NCI-H2029 treated with DMSO at 0.1 percent for 48 hours (cell line): ENCODE measurements around the gene LDB2.
A peak's percentile ranks its signal among the peaks of the same experiment; 100 is the strongest.
"Not testable (repeated sequence)": the region's sequence is repeated elsewhere in the genome, so short reads cannot be mapped to it uniquely, and the experiment has no call there.

ENCODE experiments used
- DNase-seq: peaks from one replicate; lab custom pipeline; 2025; lab: John Stamatoyannopoulos, UW

The LDB2 gene

DNA sequence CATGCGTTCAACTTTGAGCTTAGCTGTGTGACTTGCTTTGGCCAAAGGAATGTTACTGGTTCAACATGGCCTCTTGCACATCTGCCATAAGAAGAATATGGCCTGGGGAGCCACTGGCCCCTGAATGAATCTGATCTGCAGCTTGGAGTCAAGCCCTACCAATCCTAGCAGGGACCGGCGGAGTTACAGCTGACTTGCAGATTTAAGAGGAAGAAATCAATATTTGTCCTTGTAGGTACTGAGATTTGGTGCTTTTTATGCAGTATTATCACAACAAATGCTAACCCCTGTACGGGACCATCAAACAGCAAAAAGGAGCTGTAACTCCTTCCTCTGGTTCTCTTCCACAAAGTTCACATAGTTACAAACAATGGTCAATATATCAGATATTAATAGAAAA, 252.0 kb downstream of the LDB2 start:
- no peak for DNase-seq

DNA sequence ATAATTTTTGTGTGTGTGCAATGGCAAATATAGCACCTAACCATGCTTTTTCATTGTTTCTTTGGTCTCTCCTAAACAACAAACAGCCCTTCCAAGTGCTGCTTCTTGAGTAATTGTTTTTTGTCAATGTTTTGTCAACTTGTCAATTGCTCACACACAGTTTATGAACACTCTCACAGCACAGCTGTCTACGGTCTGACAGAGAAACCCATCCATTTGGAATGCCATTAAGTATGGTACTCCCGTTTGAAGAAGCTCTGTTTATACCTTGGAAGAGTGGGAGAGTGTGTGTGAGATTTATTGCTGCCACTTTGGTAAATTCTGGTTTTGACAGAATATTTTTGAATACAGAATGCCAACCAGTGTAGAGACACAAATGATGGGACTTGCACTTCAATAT, 254.6 kb downstream of the LDB2 start:
- no peak for DNase-seq

DNA sequence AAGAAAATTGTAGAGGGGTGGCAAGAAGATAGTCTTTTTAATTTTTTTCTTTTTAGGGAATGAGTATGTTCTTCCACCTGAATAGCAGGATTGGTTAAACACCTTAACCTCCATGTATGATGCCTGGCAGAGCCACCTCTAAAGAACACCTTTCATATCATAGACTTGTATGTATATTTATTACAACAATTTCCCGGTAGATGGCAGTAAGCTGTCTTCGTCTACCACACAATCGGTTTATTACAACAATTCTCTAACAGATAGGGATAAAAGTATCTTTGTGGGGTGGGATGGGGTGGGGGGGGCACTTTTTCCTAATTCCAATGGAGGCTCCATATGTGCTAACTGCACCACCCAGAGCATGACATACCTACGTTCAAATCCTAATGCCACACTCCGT, 255.5 kb downstream of the LDB2 start:
- peak; percentile 0 for DNase-seq

DNA sequence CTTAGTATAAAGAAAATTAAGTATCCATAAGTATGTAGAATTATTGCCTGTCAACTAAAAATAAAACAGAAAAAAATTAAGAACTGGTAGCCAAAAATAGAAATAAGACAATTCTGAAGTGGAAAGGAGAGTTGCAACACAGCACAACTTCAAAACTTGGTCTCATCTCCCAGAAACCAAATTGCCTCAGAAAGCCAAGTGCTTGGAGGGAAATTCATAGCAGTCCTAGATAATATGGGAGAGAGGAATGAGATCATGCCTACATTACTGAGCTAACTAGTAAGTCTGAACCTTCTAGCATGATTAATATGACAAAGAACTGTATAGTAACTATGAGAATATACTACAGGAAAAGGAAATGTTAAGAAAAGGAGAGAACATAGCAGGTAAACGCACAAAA, 256.5 kb downstream of the LDB2 start:
- DNase-seq = no peak

DNA sequence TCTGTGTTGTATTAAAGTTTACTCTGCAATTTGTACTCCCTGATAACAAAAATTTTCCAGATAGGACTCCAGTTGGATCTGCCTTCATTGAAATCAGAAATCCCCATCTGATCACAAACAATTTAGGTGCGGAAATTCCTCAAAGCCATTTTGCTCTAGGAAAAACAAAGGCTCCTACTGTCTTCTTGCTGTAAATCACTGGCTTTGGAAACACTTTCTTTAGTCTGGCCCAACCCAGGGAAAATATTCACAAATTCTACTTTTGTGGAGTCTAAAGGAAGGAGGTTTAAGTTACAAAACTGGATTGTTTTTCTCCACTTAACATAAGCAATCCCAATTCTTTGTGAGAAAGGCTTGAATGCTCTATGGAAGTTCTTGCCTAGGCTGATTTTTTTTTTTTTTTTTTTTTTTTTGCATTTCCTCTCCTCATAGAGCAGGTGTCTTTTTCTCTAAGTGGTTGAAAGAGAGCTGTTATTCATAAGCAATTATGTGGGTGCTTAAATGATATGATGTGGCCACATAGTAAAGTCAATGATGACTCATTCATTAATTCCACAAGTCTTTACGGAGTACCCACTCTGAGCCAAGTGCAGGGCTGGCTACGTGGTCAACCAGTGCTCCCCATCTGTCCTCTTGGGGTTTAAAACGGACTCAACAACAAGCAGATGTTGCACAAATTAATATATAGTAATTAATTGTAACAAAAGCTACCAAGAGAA, 261.4 kb downstream of the LDB2 start:
- no peak for DNase-seq

DNA sequence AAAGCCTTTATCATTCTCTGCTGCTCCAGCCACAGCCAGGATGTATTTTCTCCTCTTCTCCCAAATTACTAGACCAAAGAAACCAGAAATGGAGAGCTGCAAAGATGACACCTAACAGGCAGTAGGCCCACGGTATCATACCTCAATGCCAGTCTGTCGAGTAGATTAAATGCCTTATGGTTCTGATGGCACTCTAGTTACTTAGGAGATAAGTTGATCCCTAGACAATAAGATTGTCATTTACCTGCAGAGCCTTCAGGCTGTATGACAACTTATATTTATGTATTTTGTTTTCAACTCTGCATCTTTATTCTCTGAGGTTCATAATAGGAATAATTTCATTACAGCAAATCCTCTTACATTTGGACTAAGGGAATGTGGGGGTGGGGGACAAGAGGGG, 262.1 kb downstream of the LDB2 start:
- no peak for DNase-seq

DNA sequence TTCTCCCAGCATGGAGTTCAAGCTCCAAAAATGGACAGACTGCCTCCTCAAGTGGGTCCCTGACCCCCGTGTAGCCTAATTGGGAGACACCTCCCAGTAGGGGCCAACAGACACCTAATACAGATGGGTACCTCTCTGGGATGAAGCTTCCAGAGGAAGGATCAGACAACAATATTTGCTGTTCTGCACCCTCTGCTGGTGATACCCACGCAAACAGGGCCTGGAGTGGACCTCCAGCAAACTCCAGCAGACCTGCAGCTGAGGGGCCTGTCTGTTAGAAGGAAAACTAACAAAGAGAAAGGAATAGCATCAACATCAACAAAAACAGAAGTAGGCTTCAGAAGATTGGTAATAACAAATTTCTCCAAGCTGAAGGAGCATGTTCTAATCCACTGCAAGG, 269.2 kb downstream of the LDB2 start:
- DNase-seq = not testable (repeated sequence)

DNA sequence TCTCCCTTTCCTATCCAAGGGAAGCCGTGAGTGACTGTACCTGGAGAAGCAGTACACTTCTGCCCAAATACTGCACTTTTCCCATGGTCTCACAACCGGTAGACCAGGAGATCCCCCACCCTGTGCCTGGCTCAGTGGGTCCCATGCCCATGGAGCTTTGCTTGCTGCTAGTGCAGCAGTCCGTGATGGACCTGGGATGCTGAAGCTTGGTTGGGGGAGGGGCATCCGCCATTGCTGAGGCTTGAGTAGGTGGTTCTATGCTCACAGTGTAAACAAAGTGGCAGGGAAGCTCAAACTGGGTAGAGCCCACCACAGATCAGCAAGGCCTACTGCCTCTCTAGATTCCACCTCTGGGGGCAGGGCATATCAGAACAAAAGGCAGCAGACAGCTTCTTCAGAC, 269.6 kb downstream of the LDB2 start:
- not testable (repeated sequence) for DNase-seq

DNA sequence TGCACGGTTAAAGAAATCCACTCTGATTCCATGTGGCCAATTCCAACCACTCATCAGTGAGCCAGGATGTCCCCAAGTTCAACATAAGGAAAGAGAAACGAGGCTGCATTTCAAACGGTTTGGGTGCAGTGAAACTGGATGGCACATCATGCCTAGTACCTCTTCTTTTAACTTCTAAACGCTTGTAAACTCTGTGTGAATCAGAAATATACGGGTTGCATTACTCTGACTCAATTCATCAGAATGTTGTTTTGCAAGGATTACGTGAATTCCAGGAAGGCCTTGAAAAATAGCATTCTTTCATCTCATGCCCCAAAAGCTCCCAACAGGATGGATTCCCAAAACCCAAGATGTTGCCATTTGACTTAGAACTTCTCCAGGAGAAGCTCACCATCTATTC, 270.4 kb downstream of the LDB2 start:
- DNase-seq = no peak

DNA sequence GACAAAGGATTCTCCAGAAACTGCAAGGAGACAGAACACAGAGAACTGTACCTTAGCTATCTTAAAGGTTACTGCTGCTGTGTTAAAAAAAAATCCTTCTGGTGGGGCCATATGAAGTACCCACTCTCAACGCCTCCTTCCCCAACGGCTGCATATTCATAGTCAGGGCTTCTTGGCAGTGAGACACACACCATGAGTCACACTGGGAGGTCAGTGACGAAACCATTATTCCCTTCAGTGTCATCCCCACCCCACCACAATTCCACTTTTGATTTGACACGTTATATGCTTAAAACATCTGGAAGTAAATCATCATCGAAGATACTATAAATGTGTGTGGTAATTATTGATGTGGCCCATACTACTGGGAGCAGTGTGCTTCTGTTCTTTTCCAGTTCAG, 271.5 kb downstream of the LDB2 start:
- no peak for DNase-seq

DNA sequence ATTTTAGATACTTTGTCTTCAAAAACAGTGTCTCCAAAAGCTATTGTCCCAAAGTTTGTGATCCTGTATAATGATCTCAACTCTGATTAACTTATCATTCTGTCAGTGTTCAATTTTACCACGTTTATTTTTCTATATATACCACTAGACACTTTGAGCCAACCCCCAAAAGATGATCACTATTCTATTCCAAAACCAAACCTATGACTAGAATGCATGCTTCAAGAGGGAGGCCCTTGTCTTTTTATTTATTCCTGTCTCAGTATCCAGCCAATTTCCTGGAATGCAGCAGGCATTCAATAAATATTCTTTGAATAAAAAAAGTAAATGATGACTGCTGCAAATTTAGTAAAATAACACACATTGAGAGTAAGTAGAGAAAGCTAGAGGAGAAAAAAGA, 275.6 kb downstream of the LDB2 start:
- DNase-seq = no peak

DNA sequence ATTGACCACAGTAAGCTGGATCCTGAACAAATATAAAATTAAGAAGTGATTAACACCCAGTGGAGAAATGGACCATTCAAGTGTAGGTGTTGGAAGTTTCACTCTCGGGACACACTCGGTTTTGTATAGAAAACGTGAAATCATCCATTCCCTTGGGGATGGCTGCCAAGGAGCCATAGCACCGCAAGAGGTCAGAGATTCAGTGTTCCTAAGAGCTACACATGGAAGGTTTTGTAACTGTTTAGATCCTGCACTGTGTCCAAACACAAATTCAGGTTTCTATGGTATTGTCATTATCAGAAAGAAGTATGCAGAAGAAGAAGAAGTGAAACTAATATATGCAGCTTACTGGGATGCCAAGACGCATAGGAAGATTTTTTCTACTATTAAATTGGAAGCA, 281.0 kb downstream of the LDB2 start:
- no peak for DNase-seq

DNA sequence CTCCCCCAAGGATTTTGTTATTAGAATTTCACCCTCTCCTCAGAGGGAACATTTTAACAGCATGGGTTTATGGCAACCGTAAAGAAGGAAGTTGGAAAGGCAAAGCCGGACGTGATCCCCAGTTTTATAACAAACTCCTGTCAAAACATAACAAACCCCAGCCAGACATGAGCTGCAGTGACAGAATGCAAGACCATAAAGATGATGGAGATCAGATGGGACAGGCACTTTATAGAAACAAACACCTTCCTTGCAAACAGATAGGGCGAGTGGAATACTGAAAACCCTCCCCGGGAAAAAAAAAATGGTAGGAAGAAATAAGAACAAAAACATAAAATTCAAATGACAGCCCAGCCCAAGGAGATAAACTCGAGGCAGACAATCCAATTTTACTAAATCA, 281.4 kb downstream of the LDB2 start:
- no peak for DNase-seq

DNA sequence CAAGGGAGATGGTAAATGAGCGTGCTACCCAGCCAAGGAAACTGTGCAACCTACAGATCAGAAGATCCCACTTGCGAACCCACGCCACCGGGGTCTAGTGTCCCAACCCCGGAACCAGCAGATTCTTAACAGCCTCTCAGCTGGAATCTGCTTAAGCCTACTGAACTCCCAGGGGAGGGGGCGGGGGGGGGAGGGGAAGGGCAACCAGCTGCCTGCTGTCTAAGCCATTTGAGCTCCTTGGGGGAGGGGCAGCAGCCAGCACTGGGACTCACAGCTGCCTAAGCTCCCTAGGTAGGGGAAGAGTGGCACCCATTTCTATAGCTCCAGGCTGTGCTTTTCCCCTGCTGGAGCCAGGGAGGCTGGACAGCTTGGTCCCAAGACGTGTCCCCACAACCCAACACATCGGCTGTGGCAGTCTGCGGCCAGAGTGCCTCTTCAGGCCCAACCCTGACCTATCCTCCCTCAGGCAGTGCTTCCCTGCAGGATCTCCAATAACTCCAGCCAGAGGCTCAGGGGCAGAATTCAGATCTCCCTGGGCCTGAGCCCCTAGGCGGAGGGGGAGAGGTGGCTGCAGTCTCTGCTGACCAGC, 289.2 kb downstream of the LDB2 start:
- no peak for DNase-seq

DNA sequence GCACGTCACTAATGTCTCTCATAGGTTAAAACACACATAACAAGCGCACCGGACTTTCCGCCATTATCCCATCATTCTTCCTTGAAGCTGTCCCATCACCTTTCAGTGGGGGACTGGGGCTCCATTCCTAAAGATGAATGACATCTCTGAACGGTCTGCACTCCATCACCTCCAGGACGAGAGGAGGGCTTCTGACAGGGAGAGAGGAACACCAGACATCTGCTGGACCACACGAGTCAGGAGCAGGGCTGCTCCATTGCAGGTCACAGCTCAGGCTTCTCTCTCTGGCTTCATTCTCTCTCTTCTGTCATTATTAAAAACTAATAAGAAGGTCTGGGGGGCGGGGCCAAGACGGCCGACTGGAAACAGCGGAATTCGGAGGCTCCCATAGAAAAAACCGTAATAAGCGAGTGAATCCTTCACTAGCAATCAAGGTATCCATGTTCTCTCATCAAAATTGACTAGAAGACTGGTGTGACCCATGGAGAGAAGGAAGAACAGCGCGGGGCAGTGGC, 289.8 kb downstream of the LDB2 start:
- no peak for DNase-seq

DNA sequence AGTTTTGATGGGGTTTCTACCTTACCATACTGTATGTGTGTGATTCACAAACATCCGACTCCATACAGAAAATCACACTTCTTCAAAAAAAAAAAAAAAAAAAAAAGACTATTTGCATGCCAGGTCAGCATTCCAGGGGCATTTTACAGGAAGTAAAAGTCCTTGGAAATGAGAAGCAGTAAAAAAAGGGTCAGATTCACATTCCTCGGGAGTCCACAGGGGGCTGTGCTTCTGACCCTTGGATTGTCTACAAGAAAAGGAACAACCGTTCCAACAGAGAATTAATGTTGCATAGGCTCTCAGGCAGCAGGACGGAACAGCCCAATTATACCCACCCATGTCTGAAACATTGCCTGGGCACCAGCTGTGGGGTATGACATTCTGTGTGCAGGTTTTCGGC, 290.3 kb downstream of the LDB2 start:
- no peak for DNase-seq

DNA sequence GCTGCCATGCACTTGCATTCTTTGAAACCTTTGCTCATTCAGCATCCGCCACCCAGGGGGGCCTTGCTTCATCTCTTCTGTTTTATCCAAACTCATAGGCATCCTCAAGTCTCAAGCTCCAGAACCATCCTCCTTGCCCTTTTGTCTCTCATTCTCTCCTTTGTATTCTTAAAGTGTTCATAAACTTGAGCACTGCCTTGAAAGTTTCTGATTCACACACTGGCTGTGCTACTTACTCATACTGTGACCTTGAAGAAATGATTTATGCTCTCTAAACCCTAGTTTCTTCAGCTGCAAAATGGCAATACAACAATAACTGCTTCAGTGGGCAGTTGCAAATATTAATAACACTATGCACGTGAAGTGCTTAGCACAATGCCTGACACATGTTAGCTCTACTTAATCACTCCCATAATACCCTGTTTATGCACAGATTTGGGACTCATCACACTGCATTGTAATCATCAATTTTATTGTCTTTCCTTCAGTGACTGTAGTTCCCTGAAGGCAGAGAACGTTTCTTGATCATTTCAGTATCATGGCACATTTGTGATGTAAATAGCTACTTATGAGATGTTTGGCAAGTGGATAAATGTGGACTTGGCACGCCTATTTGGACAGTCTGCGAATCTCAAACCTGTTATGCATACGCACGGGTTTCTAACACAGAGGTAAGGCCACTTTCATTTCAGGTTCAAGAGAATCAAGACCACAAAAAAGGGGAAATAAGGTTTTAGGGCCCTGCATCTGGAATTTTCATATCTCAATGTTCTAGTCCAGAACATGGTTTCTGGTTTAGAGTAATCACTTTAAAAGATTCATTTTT, 291.0 kb downstream of the LDB2 start:
- DNase-seq = no peak

DNA sequence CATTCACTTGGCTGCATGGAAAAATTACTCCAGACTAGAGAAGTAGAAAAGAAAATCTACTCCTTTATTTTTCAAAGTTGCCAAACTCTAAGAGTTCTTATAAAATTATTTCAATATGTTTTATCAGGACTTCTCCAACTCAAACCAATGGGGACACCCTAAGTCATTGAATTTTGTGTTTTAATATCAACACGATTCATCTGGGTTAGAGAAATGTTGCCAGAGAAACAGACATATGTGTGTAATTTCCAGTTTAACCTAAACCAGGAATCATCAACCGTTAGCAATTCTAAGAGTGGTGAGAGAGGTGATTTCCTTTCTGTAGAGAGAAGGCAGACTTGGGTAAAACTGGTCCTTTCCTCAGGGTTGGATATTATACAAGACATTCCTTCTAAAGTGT, 291.8 kb downstream of the LDB2 start:
- DNase-seq = no peak

DNA sequence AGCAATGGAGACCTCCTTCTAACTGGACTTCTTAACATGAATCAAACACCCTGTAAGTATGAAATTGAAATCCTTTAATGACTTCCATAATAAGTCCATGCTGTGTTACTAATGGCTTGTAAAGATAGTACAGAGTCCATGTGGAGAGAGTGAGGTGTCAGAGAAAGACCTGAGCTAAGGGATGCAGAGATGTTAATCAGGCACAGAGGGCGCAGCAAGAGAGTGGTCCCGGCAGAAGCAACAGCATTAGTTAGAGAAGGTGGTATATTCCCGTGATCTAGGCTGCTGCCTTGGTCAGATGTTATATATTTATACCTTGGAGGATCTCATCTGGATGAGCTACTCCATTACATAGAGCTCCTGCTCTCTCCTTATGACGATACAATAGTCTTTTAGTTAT, 295.3 kb downstream of the LDB2 start:
- DNase-seq = no peak

DNA sequence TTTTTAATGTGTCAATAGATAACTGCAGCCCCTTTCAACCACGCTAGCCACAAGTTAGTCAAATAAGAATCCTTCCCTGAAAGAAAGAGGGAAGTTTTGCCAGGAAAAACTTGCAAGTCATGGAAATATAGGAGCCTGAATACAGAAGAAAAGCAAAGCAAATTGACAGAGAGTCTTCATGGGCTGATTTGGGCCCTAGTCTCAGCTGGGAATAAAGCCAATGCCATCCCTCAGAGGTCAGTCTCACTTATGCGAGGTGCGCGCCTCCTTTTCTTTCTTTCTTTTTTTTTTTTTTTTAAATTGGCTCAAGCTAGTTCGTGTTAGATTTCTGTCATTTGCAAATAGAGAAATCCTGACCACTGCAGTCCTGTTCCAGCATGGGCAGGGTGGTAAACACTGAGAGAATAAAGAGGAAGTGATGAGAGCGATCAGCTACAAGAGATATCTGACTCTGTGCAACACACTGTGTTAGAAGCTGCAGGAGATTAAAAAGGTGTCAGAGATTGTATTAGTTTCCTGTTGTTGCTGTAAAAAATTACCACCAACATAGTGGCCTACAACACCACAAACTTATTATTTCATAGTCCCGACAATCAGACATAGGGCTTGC, 299.7 kb downstream of the LDB2 start:
- DNase-seq = no peak

DNA sequence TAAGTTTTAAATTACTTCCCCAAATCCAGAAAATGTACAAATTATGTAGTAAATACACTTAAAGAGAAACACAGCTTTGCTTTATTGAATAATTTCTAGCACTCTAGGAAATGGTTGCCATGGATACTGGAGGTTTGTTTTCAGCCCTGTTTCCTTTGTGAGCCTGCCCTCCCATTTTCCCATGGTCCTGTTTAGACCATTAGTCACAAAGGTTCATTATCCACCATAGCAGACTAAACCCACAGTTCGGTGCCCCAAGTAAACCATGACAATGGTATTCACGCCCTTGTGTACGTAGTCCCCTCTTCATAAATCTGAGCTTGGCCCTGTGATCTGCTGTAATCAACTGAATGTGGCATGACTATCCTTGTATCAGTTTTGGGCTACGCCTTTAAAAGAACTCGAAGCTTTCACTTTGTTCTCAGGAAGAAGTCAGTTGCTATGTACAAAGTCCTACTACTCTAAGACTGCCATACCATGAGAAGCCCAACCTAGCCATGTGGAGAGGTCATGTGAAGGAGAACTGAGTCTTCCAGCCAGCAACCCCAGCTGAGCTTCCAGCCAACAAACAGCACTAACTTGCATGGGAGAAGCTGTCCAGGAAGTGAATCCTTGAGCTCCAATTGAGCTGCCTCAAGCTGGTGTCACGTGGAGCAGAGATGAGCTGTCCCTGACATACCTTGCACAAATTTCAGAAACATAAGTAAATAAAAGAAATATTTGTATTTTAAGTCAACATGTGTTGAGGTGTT, 300.4 kb downstream of the LDB2 start:
- no peak for DNase-seq

DNA sequence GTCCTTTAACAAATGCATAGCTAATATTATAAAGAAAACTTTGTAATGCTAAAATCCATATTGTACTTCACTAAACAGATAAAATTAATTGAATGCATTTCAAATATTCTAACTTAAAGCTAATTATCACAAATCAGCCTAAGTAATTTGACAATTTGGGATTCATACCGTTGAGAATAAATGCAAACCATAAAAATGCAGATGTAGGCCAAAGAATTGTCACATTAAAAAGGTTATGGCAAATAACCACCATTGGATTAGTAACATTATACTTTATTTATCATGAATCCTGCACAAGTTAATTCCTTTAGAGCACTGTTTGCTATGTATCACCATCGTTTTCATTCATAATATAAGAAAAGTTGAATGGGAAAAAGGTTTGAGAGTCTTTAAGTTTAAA, 301.0 kb downstream of the LDB2 start:
- DNase-seq = no peak
